Measurements from ENCODE around the gene N4BP3.

N4BP3 gene

GRCh38 chr5:178150977-178151734, 37.8 kb downstream of the N4BP3 start:
- no peak for DNase-seq (ENCODE audit: low read depth)

DNA sequence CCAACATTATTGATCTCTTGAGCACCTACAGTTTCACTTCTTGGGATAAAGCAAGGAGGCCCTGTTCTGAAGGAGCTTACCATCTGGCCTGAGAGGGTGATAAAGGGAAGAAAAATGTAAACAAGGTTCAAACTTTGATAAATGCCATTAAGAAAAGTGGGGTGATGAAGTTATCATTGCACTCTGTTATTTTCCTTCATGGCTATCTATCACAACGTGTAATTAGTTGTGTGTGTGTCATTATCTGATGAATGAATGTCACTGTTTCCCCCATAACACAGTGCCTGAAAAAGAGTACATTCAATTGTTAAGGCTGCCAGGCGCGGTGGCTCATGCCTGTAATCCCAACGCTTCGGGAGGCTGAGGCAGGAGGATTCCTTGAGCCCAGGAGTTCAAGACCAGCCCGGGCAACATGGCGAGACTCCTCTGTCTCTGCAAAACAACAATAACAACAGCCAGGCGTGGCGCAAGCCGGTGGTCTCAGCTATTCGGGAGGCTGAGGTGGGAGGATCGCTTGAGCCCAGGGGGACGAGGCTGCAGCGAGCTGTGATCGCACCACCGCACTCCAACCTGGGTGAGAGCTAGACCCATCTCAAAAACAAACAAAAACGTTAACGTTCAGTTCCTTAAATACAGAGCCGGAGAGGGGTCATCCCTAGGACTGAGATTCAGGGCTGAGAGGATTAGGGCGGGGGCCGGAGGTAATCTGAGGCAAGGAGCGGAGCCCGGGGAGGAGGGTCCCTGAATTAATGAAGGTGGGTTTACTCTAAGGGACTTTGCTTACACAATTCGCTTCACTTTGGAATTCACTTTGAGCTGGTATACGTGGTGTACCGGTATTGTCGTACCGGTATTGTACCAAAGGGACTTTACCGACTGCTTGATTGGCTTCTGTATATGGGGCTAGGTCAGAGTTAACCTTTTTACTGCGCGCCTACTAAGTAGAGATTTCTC, 39.4 kb downstream of the N4BP3 start:
- no peak for DNase-seq (ENCODE audit: low read depth)

DNA sequence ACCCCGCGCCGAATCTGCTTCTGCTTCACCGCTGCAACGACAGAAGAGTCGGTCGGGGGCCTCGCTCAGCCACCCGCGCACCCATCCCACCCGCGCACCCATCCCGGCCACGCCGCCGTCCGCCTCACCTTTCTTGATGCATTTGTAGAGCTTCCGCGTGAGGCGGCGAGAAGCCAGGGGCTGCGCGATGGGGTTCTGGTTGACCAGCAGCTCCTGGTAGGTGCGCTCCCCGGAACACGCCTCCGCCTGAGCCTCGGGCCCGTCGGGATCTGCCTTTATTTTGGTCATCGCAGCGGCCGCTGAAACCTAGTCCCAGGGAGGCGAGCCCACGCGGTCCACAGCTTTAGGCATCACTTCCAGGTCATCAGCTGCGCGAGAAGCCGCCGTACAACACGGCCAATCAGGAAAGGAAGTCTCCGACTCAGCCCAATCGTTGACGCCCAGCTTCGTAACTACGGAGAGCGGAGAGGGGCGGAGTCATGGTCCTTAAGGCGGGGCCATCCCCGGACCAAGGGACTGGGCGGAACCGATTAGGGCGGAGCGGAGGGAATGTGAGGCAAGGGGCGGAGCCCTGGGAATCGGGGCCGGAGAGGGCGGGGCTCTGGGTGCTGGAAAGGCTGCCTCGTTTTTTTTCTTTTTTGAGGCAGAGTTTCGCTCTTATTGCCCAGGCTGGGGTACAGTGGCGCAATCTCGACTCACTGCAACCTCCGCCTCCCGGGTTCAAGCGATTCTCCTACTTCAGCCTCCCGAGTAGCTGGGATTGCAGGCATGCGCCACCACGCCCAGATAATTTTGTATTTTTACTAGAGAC, 40.4 kb downstream of the N4BP3 start, which contains the start of gene NHP2:
TSS of gene NHP2 (minus strand) at position 356 of the 811 bp plus-strand sequence. CDS start at position 288, 68 bp downstream.
- peak; percentile 98 for DNase-seq (ENCODE audit: low read depth)

DNA sequence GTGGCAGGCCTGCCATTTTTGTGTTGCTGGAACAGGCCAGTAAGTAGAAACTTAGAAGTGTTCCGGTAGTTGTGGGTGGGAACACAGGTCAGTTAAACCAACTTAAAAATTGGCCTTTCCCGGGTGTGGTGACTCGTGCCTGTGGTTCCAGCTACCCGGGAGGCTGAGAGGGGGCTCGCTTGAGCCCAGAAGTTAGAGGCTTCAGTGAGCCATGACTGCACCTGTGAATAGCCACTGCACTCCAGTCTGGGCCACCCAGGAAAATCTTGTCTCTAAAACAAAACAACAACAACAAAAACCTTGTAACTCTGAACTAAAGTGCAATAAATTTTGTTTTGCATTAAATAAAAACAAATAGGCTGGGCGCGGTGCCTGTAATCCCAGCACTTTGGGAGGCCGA, 41.7 kb downstream of the N4BP3 start:
- DNase-seq (ENCODE audit: low read depth): no peak

- no peak for DNase-seq (ENCODE audit: low read depth)
Measured at GRCh38 chr5:178160176-178160575, 46.8 kb downstream of the N4BP3 start.

DNA sequence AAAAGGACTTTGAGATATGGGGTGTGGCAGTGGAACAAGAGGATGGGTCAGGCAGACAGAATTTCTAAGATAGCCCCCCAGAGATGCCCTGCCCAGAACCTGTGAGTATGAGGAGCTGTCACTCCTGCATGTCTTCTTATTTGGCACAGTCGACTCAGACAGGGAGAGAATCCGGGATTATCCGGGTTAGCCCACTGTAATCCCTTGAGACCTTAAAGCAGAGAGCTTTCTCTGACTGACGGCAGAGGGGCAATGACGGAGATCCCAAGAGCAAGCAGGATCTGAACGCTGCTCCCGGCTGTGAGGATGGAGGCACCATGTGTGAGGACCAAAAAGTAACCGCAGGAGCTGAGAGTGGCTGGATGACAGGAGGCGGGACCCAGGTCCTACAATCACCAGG, 49.1 kb downstream of the N4BP3 start:
- no peak for DNase-seq (ENCODE audit: low read depth)

DNA sequence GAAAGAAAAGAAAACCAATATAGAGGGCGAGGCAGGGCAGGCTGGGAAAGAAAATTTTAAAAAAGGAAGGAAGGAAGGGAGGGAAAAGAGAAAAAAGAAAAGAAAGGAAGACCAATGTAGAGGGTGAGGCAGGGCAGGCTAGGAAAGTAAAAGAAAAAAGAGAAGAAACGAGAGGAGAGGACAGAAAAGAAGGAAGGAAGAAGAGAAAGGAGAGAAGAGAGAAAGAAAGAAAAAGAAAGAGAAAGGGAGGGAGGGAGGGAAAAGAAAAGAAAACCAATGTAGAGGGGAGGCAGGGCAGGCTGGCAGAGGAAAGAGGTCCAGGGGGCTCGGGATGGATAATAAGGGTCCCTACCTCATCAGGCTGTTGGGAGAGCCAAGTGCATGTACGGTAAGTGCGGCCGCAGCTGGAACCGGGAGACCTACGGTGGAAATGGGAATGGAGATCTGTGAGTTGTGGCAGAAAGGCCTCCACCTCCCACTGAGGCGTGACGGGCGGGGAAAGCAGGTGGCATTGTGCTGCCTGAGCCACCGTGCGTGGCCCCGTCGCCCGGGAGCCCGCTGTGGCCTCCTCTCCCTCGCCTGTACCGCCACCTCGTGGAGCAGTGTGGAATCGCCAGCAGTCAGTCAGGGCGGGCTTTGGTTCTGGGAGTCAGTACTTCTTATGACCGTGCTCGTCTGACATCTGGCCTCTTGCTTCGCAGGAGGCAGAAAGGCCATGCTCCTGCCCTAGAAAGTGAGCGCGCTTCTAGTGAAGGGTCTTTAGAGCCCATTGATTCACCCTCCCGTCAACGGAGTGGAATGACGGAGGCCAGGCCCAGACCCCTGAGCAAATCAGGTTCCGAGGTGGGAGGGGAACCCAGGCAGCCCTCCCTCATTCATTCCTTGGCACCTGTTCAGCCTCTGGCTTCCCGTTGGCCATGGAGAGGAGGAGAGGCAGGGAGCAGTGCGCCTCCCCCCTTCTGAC, 50.7 kb downstream of the N4BP3 start:
- DNase-seq (ENCODE audit: low read depth): peak; percentile 33

GRCh38 chr5:178165581-178165980, 52.2 kb downstream of the N4BP3 start:
- no peak for DNase-seq (ENCODE audit: low read depth)

- no peak for DNase-seq (ENCODE audit: low read depth)
Measured at GRCh38 chr5:178170455-178170854, 57.1 kb downstream of the N4BP3 start.

DNA sequence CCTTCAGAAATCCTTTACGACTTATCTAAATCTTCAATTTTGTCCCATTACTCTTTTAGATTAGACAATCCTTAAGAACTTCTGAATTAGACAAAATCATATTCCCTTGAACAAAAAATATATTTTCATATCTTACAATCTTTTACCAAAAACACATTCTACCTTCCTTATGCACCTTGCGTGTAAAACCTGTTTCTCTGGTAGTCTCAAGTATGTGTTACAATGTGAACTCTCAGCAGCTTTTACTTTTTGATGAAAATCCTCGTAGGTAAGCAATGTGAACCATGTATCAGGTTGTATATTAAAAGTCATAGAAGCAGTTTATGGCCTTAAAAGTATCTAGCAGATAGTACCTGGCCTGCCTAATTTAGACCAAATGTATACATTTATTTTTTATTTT, 61.1 kb downstream of the N4BP3 start:
- DNase-seq (ENCODE audit: low read depth): no peak
